HS-27A (cell line): ENCODE data around the gene GRID2.
"Not testable (repeated sequence)": the region's sequence is repeated elsewhere in the genome, so short reads cannot be mapped to it uniquely, and the experiment has no call there.

Experiments used
- DNase-seq: peaks from one replicate; pipeline ENCODE4 v3.0.0-alpha.2; 2012; ENCODE audit warnings: low read depth, missing footprints

Gene GRID2

GRCh38 chr4:93671093-93671492 is 1367.3 kb downstream of the GRID2 start:
- no peak for DNase-seq

- DNase-seq: not testable (repeated sequence)
These were observed 1373.2 kb downstream of the GRID2 start for GRCh38 chr4:93676937-93677336.

GRCh38 chr4:93684571-93684970 is 1380.8 kb downstream of the GRID2 start:
- no peak for DNase-seq

- no peak for DNase-seq
These were observed 1383.5 kb downstream of the GRID2 start for GRCh38 chr4:93687304-93687703.

- no peak for DNase-seq
These were observed 1385.2 kb downstream of the GRID2 start for GRCh38 chr4:93688978-93689377.

GRCh38 chr4:93693141-93693540 is 1389.4 kb downstream of the GRID2 start:
- no peak for DNase-seq

GRCh38 chr4:93698686-93699085 is 1394.9 kb downstream of the GRID2 start:
- DNase-seq: no peak

- DNase-seq: no peak
These were observed 1396.8 kb downstream of the GRID2 start for GRCh38 chr4:93700571-93700970.

- DNase-seq: no peak
These were observed 1406.5 kb downstream of the GRID2 start for GRCh38 chr4:93710101-93710846.

GRCh38 chr4:93710847-93711430 is 1407.2 kb downstream of the GRID2 start:
- DNase-seq: no peak

- DNase-seq: no peak
These were observed 1414.5 kb downstream of the GRID2 start for GRCh38 chr4:93718233-93718632.

- DNase-seq: no peak
These were observed 1415.8 kb downstream of the GRID2 start for GRCh38 chr4:93719552-93719951.

GRCh38 chr4:93722446-93722845 is 1418.7 kb downstream of the GRID2 start:
- DNase-seq: no peak

- DNase-seq: no peak
These were observed 1426.5 kb downstream of the GRID2 start for GRCh38 chr4:93730251-93730650.

GRCh38 chr4:93730760-93731159 is 1427.0 kb downstream of the GRID2 start:
- no peak for DNase-seq

- DNase-seq: no peak
These were observed 1427.7 kb downstream of the GRID2 start for GRCh38 chr4:93731456-93731855.

- no peak for DNase-seq
These were observed 1428.7 kb downstream of the GRID2 start for GRCh38 chr4:93732509-93732908.

- no peak for DNase-seq
These were observed 1437.1 kb downstream of the GRID2 start for GRCh38 chr4:93740890-93741289.

- no peak for DNase-seq
These were observed 1439.3 kb downstream of the GRID2 start for GRCh38 chr4:93743022-93743421.

- DNase-seq: no peak
These were observed 1439.9 kb downstream of the GRID2 start for GRCh38 chr4:93743635-93744034.

- DNase-seq: no peak
These were observed 1441.2 kb downstream of the GRID2 start for GRCh38 chr4:93744961-93745360.

- no peak for DNase-seq
These were observed 1442.3 kb downstream of the GRID2 start for GRCh38 chr4:93746031-93746430.

- no peak for DNase-seq
These were observed 1443.5 kb downstream of the GRID2 start for GRCh38 chr4:93747220-93747619.
